GM23248 (cell line): ENCODE results near the gene C8G.

Experiments
- EZH2 ChIP-seq: fragments of 200-600 bp; sonication (generic); IDR thresholded peaks from 2 replicates; pipeline ENCODE4 v1.6.1; 2018; ENCODE audit warnings: antibody characterized with exemption, mild to moderate bottlenecking; ENCODE audit not compliant: insufficient read depth, poor library complexity, severe bottlenecking
- EZH2phosphoT487 ChIP-seq: fragments of 200-600 bp; sonication (generic); IDR thresholded peaks from 2 replicates; pipeline ENCODE4 v1.6.1; 2018; ENCODE audit warnings: antibody characterized with exemption, moderate library complexity, mild to moderate bottlenecking, low read depth; ENCODE audit not compliant: insufficient read depth

DNA sequence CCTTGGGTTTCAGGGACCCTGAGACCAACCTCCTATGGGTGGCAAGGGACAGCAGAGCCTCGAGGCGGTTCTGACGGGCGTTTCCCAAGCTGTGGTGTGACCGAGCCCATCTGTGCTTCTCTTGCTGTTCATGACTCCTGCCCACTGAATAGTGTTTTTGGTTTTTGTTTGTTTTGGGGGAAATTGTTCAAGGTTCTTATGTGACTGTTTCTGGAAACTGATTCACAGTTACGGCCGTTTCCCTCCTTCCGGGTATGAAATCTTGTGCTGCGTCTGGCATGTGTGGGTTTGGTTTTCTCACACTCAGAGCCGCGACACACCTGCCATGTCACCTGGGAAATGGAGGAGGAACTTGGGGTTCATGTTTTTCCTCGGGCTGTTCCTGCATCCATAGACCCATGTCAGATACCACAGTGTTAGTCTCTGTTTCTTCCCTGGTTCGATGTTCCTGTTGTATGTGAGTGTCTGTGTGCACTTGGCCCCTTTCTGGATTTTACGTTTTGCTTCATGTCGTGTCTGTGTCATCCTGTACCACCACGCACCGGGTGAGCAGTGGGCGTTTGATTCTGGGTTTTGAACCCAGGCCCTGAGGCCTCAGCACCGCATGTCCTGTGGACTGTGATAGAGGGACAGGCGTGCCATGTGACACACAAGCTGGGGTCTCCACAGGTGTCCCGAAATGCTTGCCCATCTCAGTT, 29.3 kb upstream of the C8G start:
- no peak for TF ChIP-seq EZH2phosphoT487
- no peak for TF ChIP-seq EZH2
